ENCODE results near the gene LDHAL6A.

DNA sequence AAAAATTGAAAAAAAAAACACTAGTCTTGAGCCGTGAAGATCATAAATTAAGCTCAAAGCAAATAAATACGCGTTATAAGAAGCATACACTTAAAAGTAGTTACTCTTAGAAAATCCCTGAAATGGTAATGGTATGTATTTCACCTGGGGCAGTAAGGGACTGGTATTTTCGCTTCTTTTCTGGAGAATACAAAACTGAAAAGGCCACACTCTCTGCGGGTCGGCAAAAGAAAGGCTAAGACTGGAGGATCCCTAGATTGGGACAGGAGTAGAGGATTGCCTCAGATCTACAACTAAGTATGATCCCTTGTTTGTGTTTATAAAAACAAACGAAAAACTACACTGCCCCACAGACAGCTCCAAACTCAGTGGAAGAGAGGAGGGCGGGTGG is 70.5 kb downstream of the LDHAL6A start:
- no peak for TF ChIP-seq POLR2A (IDR thresholded peaks at IDR 0.05)
- TF ChIP-seq CTCF (IDR thresholded peaks at IDR 0.05), result no peak
